GM18505 (cell line): ENCODE results near the gene DNMT3A.
A peak's percentile ranks its signal among the peaks of the same experiment; 100 is the strongest.
"Not testable (repeated sequence)": the region's sequence is repeated elsewhere in the genome, so short reads cannot be mapped to it uniquely, and the experiment has no call there.

Experiments
- ATAC-seq: cut with Tn5 transposase; IDR thresholded peaks from one replicate; pipeline ENCODE4 v1.9.1; 2021; ENCODE audit not compliant: unreplicated experiment
- POLR2A ChIP-seq: IDR thresholded peaks from 4 replicates; pipeline ENCODE4 v1.6.1; 2011; ENCODE audit warnings: borderline replicate concordance; ENCODE audit not compliant: insufficient read depth, insufficient read length; ENCODE audit errors: extremely low read depth

DNMT3A gene

DNA sequence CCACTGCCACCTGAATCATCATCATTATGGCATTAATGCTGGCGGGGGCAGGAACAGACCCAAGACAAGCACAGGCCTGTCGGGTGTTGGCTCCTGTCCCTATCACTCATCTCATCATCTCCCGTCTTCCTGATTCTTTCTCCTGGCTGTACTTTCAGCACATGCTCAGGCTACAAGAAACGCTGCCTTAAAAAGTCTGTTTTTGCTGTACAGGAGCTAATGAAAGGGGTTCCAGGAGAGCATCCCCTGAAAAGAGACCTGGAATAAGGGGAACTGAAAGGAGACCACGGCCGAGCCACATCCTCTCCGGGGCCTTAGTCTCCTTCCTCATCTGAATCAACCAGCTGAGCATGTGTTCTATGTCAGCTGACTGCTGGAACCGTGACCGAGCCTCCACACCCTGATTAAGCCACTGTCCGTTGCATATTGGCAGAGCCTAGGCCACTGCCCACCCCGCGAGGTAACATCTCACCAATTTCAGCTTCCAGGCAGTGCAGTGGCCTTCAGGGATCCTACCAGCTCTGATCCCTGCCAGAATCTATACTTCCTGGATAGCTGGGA, 62.6 kb downstream of the DNMT3A start:
- peak; percentile 50 for TF ChIP-seq POLR2A
- ATAC-seq, result peak; percentile 53

DNA sequence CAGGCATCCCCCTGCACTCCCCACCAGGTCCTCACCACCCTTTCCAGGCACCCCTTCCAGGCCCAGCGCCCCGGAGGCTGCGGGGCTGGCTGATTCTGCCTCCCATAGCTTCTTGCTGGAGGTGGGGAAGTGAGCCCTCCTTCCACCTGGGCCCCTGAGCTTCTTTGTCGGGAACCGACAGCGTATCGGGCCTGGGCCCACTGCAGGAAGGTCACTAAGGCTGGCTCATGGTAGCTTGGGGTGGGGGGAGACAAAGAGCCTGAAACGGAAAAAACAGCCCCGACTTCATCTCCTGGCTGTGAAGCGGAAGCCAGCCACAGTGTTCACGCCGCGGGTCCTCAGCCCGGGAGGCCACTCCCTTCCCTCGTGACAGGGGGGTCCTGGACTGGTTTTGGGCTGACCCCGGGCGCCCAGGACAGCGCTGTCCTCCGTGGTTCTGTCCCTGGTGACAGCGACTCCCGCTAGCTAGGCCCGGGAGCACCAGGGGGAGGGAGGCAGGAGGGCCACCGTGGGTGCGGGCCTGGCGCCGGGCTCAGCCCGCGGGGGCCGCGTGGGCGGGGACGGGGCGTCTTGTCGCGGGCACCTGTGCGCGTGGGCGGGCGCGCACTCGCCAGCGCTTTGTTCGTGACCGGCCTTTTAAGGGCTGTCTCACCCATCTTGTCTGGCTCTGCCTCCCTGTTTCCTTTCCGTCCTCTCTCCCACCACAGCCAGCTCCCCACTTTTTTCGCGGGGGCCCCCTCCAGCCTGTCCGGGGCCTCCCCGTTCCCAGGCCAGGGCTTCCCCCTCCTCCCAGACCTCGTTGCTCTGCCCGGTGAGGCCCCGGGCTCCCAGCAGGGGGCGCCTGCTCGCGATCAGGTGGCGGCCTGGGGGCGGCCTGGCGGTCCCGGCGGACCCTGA, 64.9 kb downstream of the DNMT3A start:
- ATAC-seq, result peak; percentile 33
- no peak for TF ChIP-seq POLR2A

GRCh38 chr2:25275575-25275965, 66.2 kb downstream of the DNMT3A start:
- TF ChIP-seq POLR2A, result no peak
- no peak for ATAC-seq

- no peak for ATAC-seq
- no peak for TF ChIP-seq POLR2A
Measured at GRCh38 chr2:25274868-25275574, 66.7 kb downstream of the DNMT3A start.

GRCh38 chr2:25273985-25274535, 67.7 kb downstream of the DNMT3A start:
- ATAC-seq, result no peak
- TF ChIP-seq POLR2A, result no peak

DNA sequence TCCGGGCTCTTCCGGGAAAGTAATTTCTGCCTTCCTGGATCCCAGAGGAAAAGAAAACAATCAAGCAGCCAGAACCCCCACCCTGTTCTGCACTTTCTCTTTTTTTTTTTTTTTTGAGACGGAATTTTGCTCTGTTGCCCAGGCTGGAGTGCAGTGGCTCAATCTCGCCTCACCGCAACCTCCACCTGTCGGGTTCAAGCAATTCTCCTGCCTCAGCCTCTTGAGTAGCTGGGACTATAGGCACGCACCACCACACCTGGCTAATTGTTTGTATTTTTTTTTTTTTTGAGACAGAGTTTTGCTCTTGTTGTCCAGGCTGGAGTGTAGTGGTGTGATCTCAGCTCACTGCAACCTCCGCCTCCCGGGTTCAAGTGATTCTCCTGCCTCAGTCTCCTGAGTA, 69.0 kb downstream of the DNMT3A start:
- not testable (repeated sequence) for ATAC-seq

DNA sequence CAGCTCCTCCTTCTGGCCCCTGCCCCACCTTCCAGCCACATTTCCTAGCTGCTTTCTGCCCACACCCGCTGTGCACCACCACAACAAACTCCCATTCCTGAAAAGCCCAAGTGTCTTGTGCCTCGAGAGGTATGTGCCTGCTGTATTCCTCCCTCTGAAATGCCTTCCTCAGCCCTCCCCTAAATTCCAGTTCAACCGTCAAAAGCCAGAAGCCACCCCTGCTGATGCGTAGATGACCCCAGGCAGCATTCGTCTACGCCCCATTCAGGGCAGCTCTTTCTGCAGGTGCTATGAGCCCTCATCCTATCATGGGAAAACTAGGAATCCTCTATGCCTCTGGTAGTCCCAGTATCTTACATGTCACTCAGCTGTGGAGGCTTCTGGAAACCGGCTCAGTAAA, 71.7 kb downstream of the DNMT3A start:
- no peak for ATAC-seq
- no peak for TF ChIP-seq POLR2A

DNA sequence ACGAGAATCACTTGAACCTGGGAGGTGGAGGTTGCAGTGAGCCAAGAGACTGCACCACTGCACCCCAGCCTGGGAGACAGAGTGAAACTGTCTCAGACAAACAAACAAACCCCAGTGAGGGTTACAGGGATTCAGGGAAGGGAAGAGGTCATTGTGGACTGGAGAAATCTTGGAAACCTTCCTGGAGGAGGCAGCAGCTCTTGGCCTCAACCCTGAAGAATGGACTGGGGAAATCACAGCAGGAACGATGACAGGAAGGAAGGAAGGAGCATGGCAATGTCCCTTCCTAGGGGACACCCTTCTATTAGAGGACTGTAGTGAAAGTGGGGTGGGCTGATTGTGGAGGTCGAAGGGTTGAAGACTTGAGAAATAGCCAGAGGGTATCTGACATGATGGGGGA, 72.5 kb downstream of the DNMT3A start:
- TF ChIP-seq POLR2A, result no peak
- no peak for ATAC-seq

- ATAC-seq, result no peak
- TF ChIP-seq POLR2A, result no peak
Measured at GRCh38 chr2:25268139-25268538, 73.6 kb downstream of the DNMT3A start.

DNA sequence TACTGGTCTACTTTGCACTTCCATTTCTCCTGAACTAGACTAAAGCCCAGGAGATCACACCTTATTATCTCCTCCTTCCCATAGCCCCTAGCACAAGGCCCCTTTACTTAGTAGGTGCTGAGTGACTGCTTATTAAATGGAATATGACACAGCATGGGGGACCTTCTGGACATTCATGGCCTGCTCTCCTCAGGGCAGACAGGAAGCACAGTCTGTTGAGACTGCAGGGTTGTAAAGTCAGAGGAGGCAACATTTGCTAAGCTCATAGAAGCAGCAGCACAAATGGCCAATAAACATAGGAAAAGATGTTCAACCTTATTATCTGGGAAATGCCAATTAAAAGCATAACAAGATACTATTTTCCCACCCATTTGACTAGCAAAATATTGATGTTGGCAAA, 75.3 kb downstream of the DNMT3A start:
- TF ChIP-seq POLR2A, result no peak
- no peak for ATAC-seq

- ATAC-seq, result no peak
Measured at GRCh38 chr2:25265802-25266201, 75.9 kb downstream of the DNMT3A start.

GRCh38 chr2:25265001-25265400, 76.7 kb downstream of the DNMT3A start:
- no peak for ATAC-seq
- no peak for TF ChIP-seq POLR2A

More at GRCh38 chr2:25265802-25266201, 75.9 kb downstream of the DNMT3A start:
- no peak for TF ChIP-seq POLR2A

GRCh38 chr2:25262288-25262687, 79.4 kb downstream of the DNMT3A start:
- ATAC-seq, result no peak
- no peak for TF ChIP-seq POLR2A
